ENCODE data around the gene IFI27L2.
"Not testable (repeated sequence)": the region's sequence is repeated elsewhere in the genome, so short reads cannot be mapped to it uniquely, and the experiment has no call there.

IFI27L2 gene

GRCh38 chr14:94157197-94157596 lies 27.8 kb upstream of the IFI27L2 start:
- no peak for DNase-seq (ENCODE audit: low spot score)
- TF ChIP-seq CTCF (IDR thresholded peaks at IDR 0.05; ENCODE audit: borderline replicate concordance, control extremely low read depth, extremely low read depth, insufficient read depth, missing control alignments), result no peak
- in situ Hi-C loops (cut with MboI; ENCODE audit: low sequenced_read_pairs, unreplicated experiment), result loop anchor here (25.0 kb wide), 1 partner anchor 495 kb away; no protein-coding TSS in a partner anchor

GRCh38 chr14:94156143-94156542 lies 26.7 kb upstream of the IFI27L2 start:
- in situ Hi-C loops (cut with MboI; ENCODE audit: low sequenced_read_pairs, unreplicated experiment), result loop anchor here (25.0 kb wide), 1 partner anchor 494 kb away; no protein-coding TSS in a partner anchor
- not testable (repeated sequence) for DNase-seq (ENCODE audit: low spot score)

- in situ Hi-C loops (cut with MboI; ENCODE audit: low sequenced_read_pairs, unreplicated experiment), result loop anchor here (25.0 kb wide), 1 partner anchor 492 kb away; no protein-coding TSS in a partner anchor
Measured at GRCh38 chr14:94153750-94154342, 24.4 kb upstream of the IFI27L2 start.

GRCh38 chr14:94152676-94153075 lies 23.3 kb upstream of the IFI27L2 start:
- in situ Hi-C loops (cut with MboI; ENCODE audit: low sequenced_read_pairs, unreplicated experiment), result loop anchor here (25.0 kb wide), 1 partner anchor 490 kb away; no protein-coding TSS in a partner anchor
- DNase-seq (ENCODE audit: low spot score), result no peak
- no peak for TF ChIP-seq CTCF (IDR thresholded peaks at IDR 0.05; ENCODE audit: borderline replicate concordance, control extremely low read depth, extremely low read depth, insufficient read depth, missing control alignments)

More at GRCh38 chr14:94153750-94154342, 24.4 kb upstream of the IFI27L2 start:
- no peak for DNase-seq (ENCODE audit: low spot score)
- TF ChIP-seq CTCF (IDR thresholded peaks at IDR 0.05; ENCODE audit: borderline replicate concordance, control extremely low read depth, extremely low read depth, insufficient read depth, missing control alignments), result no peak

GRCh38 chr14:94145902-94146527 lies 16.6 kb upstream of the IFI27L2 start:
- DNase-seq (ENCODE audit: low spot score), result no peak
- in situ Hi-C loops (cut with MboI; ENCODE audit: low sequenced_read_pairs, unreplicated experiment), result no loop called here

GRCh38 chr14:94144765-94145164 lies 15.4 kb upstream of the IFI27L2 start:
- in situ Hi-C loops (cut with MboI; ENCODE audit: low sequenced_read_pairs, unreplicated experiment), result no loop called here
- DNase-seq (ENCODE audit: low spot score), result no peak
- no peak for TF ChIP-seq CTCF (IDR thresholded peaks at IDR 0.05; ENCODE audit: borderline replicate concordance, control extremely low read depth, extremely low read depth, insufficient read depth, missing control alignments)

More at GRCh38 chr14:94145902-94146527, 16.6 kb upstream of the IFI27L2 start:
- no peak for TF ChIP-seq CTCF (IDR thresholded peaks at IDR 0.05; ENCODE audit: borderline replicate concordance, control extremely low read depth, extremely low read depth, insufficient read depth, missing control alignments)

GRCh38 chr14:94143711-94144110 lies 14.3 kb upstream of the IFI27L2 start:
- no peak for DNase-seq (ENCODE audit: low spot score)
- in situ Hi-C loops (cut with MboI; ENCODE audit: low sequenced_read_pairs, unreplicated experiment), result no loop called here
- TF ChIP-seq CTCF (IDR thresholded peaks at IDR 0.05; ENCODE audit: borderline replicate concordance, control extremely low read depth, extremely low read depth, insufficient read depth, missing control alignments), result no peak

Measured in GM13976 (cell line).